AG09309 (cell line): ENCODE results near the gene MMP24.

Source experiments
- DNase-seq: peaks from one replicate; pipeline ENCODE4 v3.0.0-alpha.2; 2010; ENCODE audit warnings: low read depth
- H3K4me3 ChIP-seq: 2 replicates; pipeline ENCODE4 v1.5.1; 2011; ENCODE audit warnings: mild to moderate bottlenecking, low read depth, low read length, moderate library complexity; ENCODE audit not compliant: control insufficient read depth
- TF ChIP-seq, protein P1 (sequence below): IDR thresholded peaks from 2 replicates; pipeline ENCODE4 v1.5.1; 2011; ENCODE audit warnings: mild to moderate bottlenecking, low read depth, low read length, inconsistent platforms; ENCODE audit not compliant: insufficient read depth, control insufficient read depth; ENCODE audit errors: missing control alignments

The MMP24 gene

DNA sequence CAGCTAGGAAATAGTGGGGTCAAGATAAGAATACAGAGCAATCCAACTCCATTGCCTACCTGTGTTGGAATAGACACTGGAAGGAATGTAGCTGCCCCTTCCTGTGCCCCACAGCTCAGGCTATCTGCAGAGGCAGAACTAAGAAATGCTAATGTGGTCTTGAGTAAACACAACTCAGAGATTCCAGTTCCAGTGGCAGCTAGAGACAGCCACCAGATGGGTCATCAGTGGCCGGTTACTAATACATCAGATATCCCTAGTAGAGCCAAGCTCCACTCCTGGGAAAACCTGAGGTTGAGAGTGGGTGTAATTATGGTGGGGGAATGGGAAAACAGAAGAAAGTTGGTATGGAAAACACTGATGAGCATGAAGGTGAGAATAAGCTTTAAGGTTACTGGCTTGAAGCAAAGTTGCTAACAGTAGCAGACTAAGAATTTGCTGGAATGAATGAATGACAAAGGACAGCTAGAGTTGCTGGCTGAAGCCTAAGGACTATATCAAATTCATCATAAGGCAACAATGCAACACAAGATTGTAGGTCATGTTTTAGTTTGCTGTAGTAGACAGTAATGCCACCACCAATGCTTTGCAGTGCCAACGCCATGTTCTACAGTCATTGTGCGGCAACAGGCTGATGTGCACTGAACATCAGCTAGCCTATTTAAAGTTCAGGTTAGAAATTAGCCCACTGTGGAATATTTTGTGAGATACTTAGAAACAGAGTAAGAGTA is 94.1 kb downstream of the MMP24 start:
- no peak overlapping the region for H3K4me3 ChIP-seq
- TF ChIP-seq, protein P1, sequence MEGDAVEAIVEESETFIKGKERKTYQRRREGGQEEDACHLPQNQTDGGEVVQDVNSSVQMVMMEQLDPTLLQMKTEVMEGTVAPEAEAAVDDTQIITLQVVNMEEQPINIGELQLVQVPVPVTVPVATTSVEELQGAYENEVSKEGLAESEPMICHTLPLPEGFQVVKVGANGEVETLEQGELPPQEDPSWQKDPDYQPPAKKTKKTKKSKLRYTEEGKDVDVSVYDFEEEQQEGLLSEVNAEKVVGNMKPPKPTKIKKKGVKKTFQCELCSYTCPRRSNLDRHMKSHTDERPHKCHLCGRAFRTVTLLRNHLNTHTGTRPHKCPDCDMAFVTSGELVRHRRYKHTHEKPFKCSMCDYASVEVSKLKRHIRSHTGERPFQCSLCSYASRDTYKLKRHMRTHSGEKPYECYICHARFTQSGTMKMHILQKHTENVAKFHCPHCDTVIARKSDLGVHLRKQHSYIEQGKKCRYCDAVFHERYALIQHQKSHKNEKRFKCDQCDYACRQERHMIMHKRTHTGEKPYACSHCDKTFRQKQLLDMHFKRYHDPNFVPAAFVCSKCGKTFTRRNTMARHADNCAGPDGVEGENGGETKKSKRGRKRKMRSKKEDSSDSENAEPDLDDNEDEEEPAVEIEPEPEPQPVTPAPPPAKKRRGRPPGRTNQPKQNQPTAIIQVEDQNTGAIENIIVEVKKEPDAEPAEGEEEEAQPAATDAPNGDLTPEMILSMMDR, result no peak
- no peak for DNase-seq

DNA sequence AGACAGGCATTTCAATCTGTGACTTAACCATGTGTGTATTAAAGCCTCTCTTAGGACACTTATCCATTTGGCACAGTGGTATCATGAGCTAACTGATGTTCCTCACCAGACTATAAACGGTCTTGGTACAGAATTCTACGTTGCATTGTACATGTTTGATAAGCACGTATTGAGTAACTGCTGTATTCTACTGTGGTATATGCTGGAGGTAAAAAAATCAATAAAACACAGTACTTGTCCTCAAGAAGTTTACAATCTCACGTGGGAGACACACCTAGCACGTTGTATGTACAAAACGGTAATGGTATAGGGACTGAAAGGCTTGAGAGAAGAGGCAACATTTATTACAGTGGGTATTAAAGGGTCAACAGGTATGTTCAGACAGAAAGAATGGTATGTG is 98.9 kb downstream of the MMP24 start:
- TF ChIP-seq, protein P1, result no peak
- no peak for DNase-seq
- no peak overlapping the region for H3K4me3 ChIP-seq

DNA sequence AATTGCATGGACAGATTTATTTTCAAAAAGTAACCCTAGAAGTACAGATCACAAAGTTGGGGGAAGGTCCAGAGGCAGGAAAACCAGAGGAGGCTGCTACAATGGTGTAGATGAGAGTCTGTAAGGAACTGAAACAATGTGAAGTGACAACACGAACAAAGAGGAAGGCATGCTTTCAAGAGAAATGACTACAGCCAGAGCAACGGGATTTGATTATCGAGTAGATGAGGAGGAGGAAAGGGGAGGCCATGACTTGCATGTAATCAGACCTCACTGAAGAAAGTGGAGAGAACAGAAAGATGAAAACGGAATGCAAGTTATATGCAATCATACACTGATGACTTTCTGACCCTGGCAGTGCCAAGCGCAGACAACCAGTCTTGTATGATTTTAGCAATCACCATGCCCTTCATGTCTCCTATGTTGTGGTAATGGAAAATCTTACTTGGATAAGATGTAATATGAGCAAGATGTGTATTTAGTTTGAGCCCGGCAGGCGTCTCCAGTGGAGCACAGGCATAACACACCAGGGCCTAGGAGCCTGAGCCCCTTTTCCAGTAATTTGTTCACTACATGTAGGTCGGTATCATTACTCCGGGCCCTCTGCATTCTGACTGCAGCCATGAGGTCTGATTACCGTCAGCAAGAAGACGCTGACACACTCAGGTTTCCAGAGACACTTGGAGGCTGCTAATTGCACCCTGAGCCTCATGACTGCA is 99.7 kb downstream of the MMP24 start:
- H3K4me3 ChIP-seq, result no peak overlapping the region
- DNase-seq, result no peak
- TF ChIP-seq, protein P1, result peak; percentile 13
